ENCODE measurements around the gene WDR55. TPM values are rescaled to one million over a fixed set of nuclear protein-coding genes. Genes with fewer than 3 reads are reported as not detected.
"Not testable (repeated sequence)": the region's sequence is repeated elsewhere in the genome, so short reads cannot be mapped to it uniquely, and the experiment has no call there.

WDR55 gene, protein sequence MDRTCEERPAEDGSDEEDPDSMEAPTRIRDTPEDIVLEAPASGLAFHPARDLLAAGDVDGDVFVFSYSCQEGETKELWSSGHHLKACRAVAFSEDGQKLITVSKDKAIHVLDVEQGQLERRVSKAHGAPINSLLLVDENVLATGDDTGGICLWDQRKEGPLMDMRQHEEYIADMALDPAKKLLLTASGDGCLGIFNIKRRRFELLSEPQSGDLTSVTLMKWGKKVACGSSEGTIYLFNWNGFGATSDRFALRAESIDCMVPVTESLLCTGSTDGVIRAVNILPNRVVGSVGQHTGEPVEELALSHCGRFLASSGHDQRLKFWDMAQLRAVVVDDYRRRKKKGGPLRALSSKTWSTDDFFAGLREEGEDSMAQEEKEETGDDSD
- total RNA-seq: 10 to 100 TPM in 1 of 2 donors, 1 to 10 TPM in 1; 8.3 to 12.4 TPM

DNA sequence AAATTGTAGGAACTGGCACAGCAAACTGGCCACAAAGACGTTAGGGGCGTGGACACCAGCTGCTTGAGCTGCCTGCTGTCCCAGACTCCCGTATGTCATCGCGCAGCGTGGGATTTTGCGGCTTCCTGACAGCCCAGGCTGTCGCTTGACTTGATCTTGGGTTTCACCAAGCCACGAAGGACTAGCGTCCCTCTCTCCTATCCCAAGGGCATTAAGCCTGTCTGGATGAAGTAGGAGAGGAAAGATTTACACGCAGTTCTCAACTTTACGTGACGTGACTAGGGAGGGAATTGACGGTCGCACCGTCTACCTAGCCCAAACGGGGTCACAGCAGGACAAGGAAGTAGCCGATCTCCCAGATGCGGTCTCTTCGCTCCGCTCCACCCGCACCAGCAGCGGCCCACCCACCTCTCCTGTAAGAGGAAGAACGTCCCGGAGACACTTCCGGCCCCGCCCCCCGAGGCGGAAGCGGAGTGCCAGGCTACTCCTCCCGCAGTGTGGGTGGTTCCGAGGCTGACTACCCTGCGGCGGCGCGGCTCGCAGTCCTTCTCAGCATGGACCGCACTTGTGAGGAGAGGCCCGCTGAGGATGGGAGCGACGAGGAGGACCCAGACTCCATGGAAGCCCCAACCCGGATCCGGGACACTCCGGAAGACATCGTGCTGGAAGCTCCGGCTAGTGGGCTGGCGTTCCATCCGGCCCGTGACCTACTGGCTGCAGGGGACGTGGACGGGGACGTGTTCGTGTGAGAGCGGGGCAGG, at the start of gene WDR55:
TSS of gene WDR55 (plus strand) at position 546 of the 761 bp plus-strand sequence. CDS start at position 555, 9 bp downstream.
- Histone ChIP-seq H3K4me3 (peak within 1 kb of the TSS; percentile 88), H3K4me1 (peaks cover 0 to 20% of the 10 kb centered on the region in 2 donors), H3K36me3 (peaks cover 53% of the 10 kb centered on the region), H3K9me3 (no peaks in the 10 kb centered on the region), H3K27ac (peak within 1 kb of the TSS; percentile 88), H3K27me3 (no peaks in the 10 kb centered on the region)
- TF ChIP-seq, protein P1, sequence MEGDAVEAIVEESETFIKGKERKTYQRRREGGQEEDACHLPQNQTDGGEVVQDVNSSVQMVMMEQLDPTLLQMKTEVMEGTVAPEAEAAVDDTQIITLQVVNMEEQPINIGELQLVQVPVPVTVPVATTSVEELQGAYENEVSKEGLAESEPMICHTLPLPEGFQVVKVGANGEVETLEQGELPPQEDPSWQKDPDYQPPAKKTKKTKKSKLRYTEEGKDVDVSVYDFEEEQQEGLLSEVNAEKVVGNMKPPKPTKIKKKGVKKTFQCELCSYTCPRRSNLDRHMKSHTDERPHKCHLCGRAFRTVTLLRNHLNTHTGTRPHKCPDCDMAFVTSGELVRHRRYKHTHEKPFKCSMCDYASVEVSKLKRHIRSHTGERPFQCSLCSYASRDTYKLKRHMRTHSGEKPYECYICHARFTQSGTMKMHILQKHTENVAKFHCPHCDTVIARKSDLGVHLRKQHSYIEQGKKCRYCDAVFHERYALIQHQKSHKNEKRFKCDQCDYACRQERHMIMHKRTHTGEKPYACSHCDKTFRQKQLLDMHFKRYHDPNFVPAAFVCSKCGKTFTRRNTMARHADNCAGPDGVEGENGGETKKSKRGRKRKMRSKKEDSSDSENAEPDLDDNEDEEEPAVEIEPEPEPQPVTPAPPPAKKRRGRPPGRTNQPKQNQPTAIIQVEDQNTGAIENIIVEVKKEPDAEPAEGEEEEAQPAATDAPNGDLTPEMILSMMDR (IDR thresholded peaks at IDR 0.05): no peak
- DNase-seq (ENCODE audit: low spot score): peak; percentile 97

DNA sequence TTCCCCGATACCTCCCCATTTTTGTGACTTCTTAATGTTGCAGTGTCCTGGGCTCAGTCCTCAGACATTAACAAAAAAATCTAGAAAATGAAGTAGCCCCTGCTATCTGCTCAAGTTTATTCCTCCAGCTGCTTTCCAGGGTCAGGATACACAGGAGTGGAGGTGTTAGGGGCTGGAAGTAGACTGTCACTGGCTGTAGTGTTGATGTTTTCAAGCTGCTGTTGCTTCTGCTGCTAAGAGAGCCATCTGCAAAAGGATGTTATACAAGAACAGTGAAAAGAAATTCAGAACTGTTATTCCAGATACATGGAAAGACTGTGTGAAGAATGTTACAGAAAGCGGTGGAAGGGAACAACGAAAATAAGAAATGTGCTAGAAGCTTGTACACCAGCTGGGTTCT, 42.4 kb upstream of the WDR55 start:
- no peaks in the 10 kb centered on the region for H3K36me3 ChIP-seq
- DNase-seq (ENCODE audit: low spot score): no peak
- H3K27ac ChIP-seq: no peak overlapping the region
- H3K4me1 ChIP-seq: no peaks in the 10 kb centered on the region
- no peak overlapping the region for H3K4me3 ChIP-seq
- no peaks in the 10 kb centered on the region for H3K9me3 ChIP-seq
- no peaks in the 10 kb centered on the region for H3K27me3 ChIP-seq
- TF ChIP-seq, protein P1 (IDR thresholded peaks at IDR 0.05): no peak

DNA sequence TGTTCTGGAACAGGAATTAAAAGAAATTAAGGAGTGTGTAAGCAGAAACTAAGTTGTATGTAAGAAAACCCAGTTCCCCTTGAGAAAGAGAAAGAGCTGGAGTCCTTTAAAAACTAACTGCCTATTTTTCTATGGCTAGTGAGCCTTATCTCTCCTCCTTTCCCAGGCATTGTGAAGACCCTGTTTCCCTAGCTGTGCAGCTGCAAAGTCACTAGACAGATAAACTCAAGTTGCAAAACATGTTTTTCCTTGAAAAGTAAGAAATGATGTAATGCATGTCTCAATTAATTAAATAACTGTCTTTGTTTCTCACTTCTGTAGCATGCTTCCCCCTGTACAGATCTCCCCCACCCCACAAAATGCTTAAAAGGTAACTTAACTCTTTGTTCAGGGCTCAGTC, 41.6 kb upstream of the WDR55 start:
- not testable (repeated sequence) for H3K27me3 ChIP-seq; H3K27ac ChIP-seq; H3K4me3 ChIP-seq; H3K4me1 ChIP-seq; H3K36me3 ChIP-seq; H3K9me3 ChIP-seq; DNase-seq (ENCODE audit: low spot score)

DNA sequence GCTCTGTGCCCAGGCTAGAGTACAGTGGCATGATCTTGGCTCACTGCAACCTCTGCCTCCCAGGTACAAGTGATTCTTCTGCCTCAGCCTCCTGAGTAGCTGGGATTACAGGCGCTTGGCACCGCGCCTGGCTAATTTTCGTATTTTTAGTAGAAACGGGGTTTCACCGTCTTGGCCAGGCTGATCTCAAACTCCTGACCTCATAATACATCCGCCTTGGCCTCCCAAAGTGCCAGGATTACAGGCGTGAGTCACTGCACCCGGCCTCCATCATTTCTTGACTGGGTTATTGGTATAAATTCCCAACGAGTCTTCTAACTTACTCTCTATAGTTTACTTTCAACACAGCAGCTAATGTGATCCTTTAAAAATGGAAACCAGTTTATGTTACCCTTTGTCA, 39.8 kb upstream of the WDR55 start:
- DNase-seq (ENCODE audit: low spot score): peak; percentile 38

DNA sequence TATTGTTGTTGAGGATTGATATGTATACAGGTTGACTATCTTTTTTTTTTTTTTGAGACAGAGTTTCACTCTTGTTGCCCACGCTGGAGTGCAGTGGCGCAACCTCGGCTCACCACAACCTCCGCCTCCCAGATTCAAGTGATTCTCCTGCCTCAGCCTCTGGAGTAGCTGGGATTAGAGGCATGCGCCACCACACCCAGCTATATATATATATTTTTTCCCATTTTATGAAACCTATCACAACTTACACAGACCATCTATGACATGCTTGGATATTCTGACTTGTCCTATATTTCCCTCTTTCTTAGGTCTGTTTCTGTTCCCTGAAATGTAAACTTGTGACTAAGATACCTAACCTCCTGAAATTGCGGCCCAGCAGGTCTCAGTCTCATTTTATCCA, 36.7 kb upstream of the WDR55 start:
- Histone ChIP-seq H3K36me3 (no peaks in the 10 kb centered on the region), H3K4me3 (no peak overlapping the region), H3K27me3 (no peaks in the 10 kb centered on the region), H3K4me1 (peaks cover 0 to 13% of the 10 kb centered on the region in 2 donors), H3K27ac (no peak overlapping the region), H3K9me3 (no peaks in the 10 kb centered on the region)
- DNase-seq (ENCODE audit: low spot score): no peak
- TF ChIP-seq, protein P1 (IDR thresholded peaks at IDR 0.05): no peak

More for the DNA sequence above, 39.8 kb upstream of the WDR55 start:
- not testable (repeated sequence) for H3K36me3 ChIP-seq, H3K27me3 ChIP-seq, H3K4me3 ChIP-seq, H3K9me3 ChIP-seq, H3K4me1 ChIP-seq, H3K27ac ChIP-seq

DNA sequence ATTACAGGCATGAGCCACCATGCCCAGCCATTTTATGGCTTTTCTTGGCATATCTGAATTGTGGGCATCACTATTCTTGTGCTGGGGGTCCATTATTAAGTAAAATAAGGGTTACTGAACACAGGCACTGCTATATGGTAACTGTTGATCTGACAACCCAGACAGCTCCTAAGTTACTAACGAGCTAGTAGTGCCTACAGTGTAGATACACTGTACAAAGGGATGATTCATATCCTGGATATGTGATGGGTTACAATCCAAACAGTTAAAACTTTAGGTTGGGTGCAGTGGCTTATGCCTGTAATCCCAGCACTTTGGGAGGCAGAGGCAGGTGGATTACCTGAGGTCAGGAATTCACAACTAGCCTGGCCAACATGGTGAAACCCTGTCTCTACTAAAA, 36.0 kb upstream of the WDR55 start:
- H3K9me3 ChIP-seq: no peaks in the 10 kb centered on the region
- no peaks in the 10 kb centered on the region for H3K27me3 ChIP-seq
- no peak for DNase-seq (ENCODE audit: low spot score)
- TF ChIP-seq, protein P1 (IDR thresholded peaks at IDR 0.05): no peak
- no peak overlapping the region for H3K4me3 ChIP-seq
- no peak overlapping the region for H3K27ac ChIP-seq
- H3K4me1 ChIP-seq: peaks cover 0 to 18% of the 10 kb centered on the region in 2 donors
- H3K36me3 ChIP-seq: no peaks in the 10 kb centered on the region

All from right atrium auricular region (tissue), 2 donors.